Thoracic aorta (tissue), 2 donors: Measurements from ENCODE around the gene LCAT. TPM values are rescaled to one million over a fixed set of nuclear protein-coding genes. Genes with fewer than 3 reads are reported as not detected.

Source experiments
- ATAC-seq: fragments of 150-250 bp; one replicate; pipeline ENCODE4 v1.8.0; 2017; ENCODE audit warnings: low read depth; ENCODE audit not compliant: insufficient number of reproducible peaks, low FRiP score
- DNase-seq: peaks from one replicate; pipeline ENCODE4 v3.0.0-alpha.2; 2020; ENCODE audit warnings: low spot score
- H3K27ac ChIP-seq, 2 donors: fragments of 200-600 bp; sonication (generic); 1 replicate in 1 of 2; 2 replicates in 1 of 2; pipeline ENCODE4 v1.5.1; 2016; ENCODE audit warnings: mild to moderate bottlenecking in 2 of 2, moderate library complexity in 2 of 2
- H3K27me3 ChIP-seq: fragments of 200-600 bp; sonication (generic); replicated peaks from 2 replicates; pipeline ENCODE4 v1.6.0; 2016; ENCODE audit warnings: mild to moderate bottlenecking; ENCODE audit not compliant: insufficient read depth
- H3K36me3 ChIP-seq: fragments of 200-600 bp; sonication (generic); one replicate; pipeline ENCODE4 v1.5.1; 2016
- H3K4me1 ChIP-seq, 2 donors: fragments of 200-600 bp; sonication (generic); 1 replicate in 1 of 2; 2 replicates in 1 of 2; pipeline versions ENCODE4 v1.5.1 to v1.6.0; 2016; ENCODE audit warnings: low read depth in 2 of 2, mild to moderate bottlenecking in 1 of 2; ENCODE audit not compliant: control insufficient read depth in 1 of 2
- H3K4me3 ChIP-seq: fragments of 200-600 bp; sonication (generic); 2 replicates; pipeline ENCODE4 v1.5.1; 2016; ENCODE audit warnings: mild to moderate bottlenecking
- H3K9me3 ChIP-seq: fragments of 200-600 bp; sonication (generic); 2 replicates; pipeline ENCODE4 v1.5.1; 2016
- CTCF ChIP-seq: fragments of 200-600 bp; sonication (generic); IDR thresholded peaks from one replicate; pipeline ENCODE4 v1.5.1; 2019; ENCODE audit warnings: antibody characterized with exemption
- total RNA-seq, 2 donors: library from RNA; depleted of rRNA; stranded (reverse); fragments of >200 nt; gene quantifications; one replicate each; pipeline versions ENCODE4 v1.1.0 to v1.2.3, GENCODE V29; 2016

The LCAT gene
- total RNA-seq, 2 donors from 2014 or later, result 28.1 to 46.6 TPM

- peaks cover 26 to 47% of the 10 kb centered on the region in 2 donors for H3K4me1 ChIP-seq
- DNase-seq (no peak), ATAC-seq (peak; percentile 28)
- peak overlapping the region; percentile 84 for H3K4me3 ChIP-seq
- no peak for TF ChIP-seq CTCF
- peaks cover 5% of the 10 kb centered on the region for H3K36me3 ChIP-seq
- no peaks in the 10 kb centered on the region for H3K27me3 ChIP-seq
- peak overlapping the region; percentile 94 to 96 for H3K27ac ChIP-seq
- H3K9me3 ChIP-seq, result no peaks in the 10 kb centered on the region
Measured at GRCh38 chr16:67967958-67968399, 24.1 kb upstream of the LCAT start.

GRCh38 chr16:67967183-67967957, 23.4 kb upstream of the LCAT start:
- Histone ChIP-seq H3K9me3 (no peaks in the 10 kb centered on the region), H3K27me3 (no peaks in the 10 kb centered on the region), H3K27ac (peak overlapping the region; percentile 94 to 96), H3K4me1 (peaks cover 26 to 52% of the 10 kb centered on the region in 2 donors), H3K4me3 (peak overlapping the region; percentile 84), H3K36me3 (peaks cover 11% of the 10 kb centered on the region)
- no peak for ATAC-seq
- no peak for TF ChIP-seq CTCF
- DNase-seq, result no peak

- Histone ChIP-seq H3K9me3 (no peaks in the 10 kb centered on the region), H3K4me1 (peaks cover 26 to 59% of the 10 kb centered on the region in 2 donors), H3K27me3 (no peaks in the 10 kb centered on the region), H3K4me3 (peak overlapping the region; percentile 84), H3K27ac (peak overlapping the region; percentile 94 to 96), H3K36me3 (peaks cover 18% of the 10 kb centered on the region)
- no peak for ATAC-seq
- TF ChIP-seq CTCF, result no peak
- no peak for DNase-seq
Measured at GRCh38 chr16:67966549-67967182, 22.7 kb upstream of the LCAT start.

- DNase-seq, result no peak
- ATAC-seq, result no peak
- Histone ChIP-seq H3K36me3 (peaks cover 25% of the 10 kb centered on the region), H3K4me1 (peaks cover 26 to 61% of the 10 kb centered on the region in 2 donors), H3K4me3 (peak overlapping the region; percentile 84), H3K9me3 (no peaks in the 10 kb centered on the region), H3K27ac (peak overlapping the region; percentile 94 to 96), H3K27me3 (no peaks in the 10 kb centered on the region)
- no peak for TF ChIP-seq CTCF
Measured at GRCh38 chr16:67965668-67966548, 22.0 kb upstream of the LCAT start.
